HepG2 (cell line): ENCODE data around the gene PLK3. TPM values are rescaled to one million over a fixed set of nuclear protein-coding genes. Genes with fewer than 3 reads are reported as not detected.

ENCODE experiments used
- AKAP8 ChIP-seq: sonication (generic); formaldehyde crosslinking; IDR thresholded peaks from 2 replicates; pipeline ENCODE4 v1.5.1; 2020; ENCODE audit warnings: mild to moderate bottlenecking, missing genetic modification reagents
- ARNT2 ChIP-seq: sonication (generic); formaldehyde crosslinking; IDR thresholded peaks from 2 replicates; pipeline ENCODE4 v1.8.0; 2022; ENCODE audit warnings: mild to moderate bottlenecking, low read depth, missing genetic modification reagents, moderate library complexity
- ASH2L ChIP-seq: fragments of 300-600, 200-600 bp; sonication (generic); IDR thresholded peaks from 2 replicates; pipeline ENCODE4 v1.7.0; 2017; ENCODE audit warnings: low read depth, mild to moderate bottlenecking, moderate library complexity, mixed read lengths, low read length; ENCODE audit not compliant: insufficient read length
- CENPT ChIP-seq: sonication (generic); formaldehyde crosslinking; IDR thresholded peaks from 2 replicates; pipeline ENCODE4 v1.8.0; 2022; ENCODE audit warnings: low read depth, mild to moderate bottlenecking, moderate library complexity, missing genetic modification reagents
- FOXM1 ChIP-seq: sonication (generic); formaldehyde crosslinking; IDR thresholded peaks from 2 replicates; pipeline ENCODE4 v1.5.0; 2020; ENCODE audit warnings: missing genetic modification reagents
- JARID2 ChIP-seq: sonication (generic); formaldehyde crosslinking; IDR thresholded peaks from 2 replicates; pipeline ENCODE4 v1.8.1; 2023; ENCODE audit warnings: missing genetic modification reagents, inconsistent platforms; ENCODE audit not compliant: insufficient replicate concordance
- JUNB ChIP-seq: sonication (generic); formaldehyde crosslinking; IDR thresholded peaks from 2 replicates; pipeline ENCODE4 v1.8.0; 2022; ENCODE audit warnings: missing genetic modification reagents, mild to moderate bottlenecking, borderline replicate concordance
- NBN ChIP-seq: fragments of 450-650 bp; conservative IDR thresholded peaks from 2 replicates; pipeline ENCODE4 v1.6.1; 2017
- NFKBIZ ChIP-seq: IDR thresholded peaks from 2 replicates; pipeline ENCODE4 v1.6.1; 2018; ENCODE audit warnings: missing genetic modification reagents, missing compliant biosample characterization
- TP53 ChIP-seq: sonication (generic); formaldehyde crosslinking; conservative IDR thresholded peaks from 2 replicates; pipeline ENCODE4 v1.4.0; 2020; ENCODE audit warnings: missing genetic modification reagents
- U2AF2 ChIP-seq: fragments of 200-400 bp; formaldehyde crosslinking; IDR thresholded peaks from 2 replicates; pipeline ENCODE4 v1.6.1; 2017; ENCODE audit warnings: low read depth, mild to moderate bottlenecking, low read length
- ZNF234 ChIP-seq: sonication (generic); formaldehyde crosslinking; conservative IDR thresholded peaks from 2 replicates; pipeline ENCODE4 v1.5.1; 2020; ENCODE audit warnings: mild to moderate bottlenecking, missing genetic modification reagents
- ZNF563 ChIP-seq: sonication (generic); formaldehyde crosslinking; IDR thresholded peaks from 2 replicates; pipeline ENCODE4 v1.8.0; 2022; ENCODE audit warnings: mild to moderate bottlenecking, moderate library complexity, missing genetic modification reagents
- polyA plus RNA-seq, 8 experiments: library from polyadenylated mRNA; depleted of rRNA in 3 of 8; stranded (reverse) in 7 of 8; unstranded in 1 of 8; fragments of >200 nt; fragmentation: Illumina TruSeq in 4 of 8; extraction: Trizol in 4 of 8; gene quantifications; 2 replicates each; pipeline versions ENCODE4 v1.2.1 to v1.2.3, GENCODE V29; 2011 to 2016; ENCODE audit warnings: low read depth in 4 of 8, missing spikeins in 1 of 8, mixed read lengths in 1 of 8; ENCODE audit not compliant: insufficient read depth in 1 of 8
- total RNA-seq, 5 experiments: library from RNA; depleted of rRNA; stranded (reverse); fragments of >200 nt; fragmentation: Illumina TruSeq; extraction: Trizol; gene quantifications; 2 replicates each; pipeline ENCODE4 v1.2.3, GENCODE V29; 2016; ENCODE audit warnings: low read depth in 1 of 5
- TF ChIP-seq, protein P1 (sequence below): sonication (generic); formaldehyde crosslinking; IDR thresholded peaks from one replicate; pipeline ENCODE4 v1.5.1; 2020; ENCODE audit warnings: mild to moderate bottlenecking, missing genetic modification reagents; ENCODE audit errors: not compliant biosample characterization
- TF ChIP-seq, protein P2 (sequence below): IDR thresholded peaks from 2 replicates; pipeline ENCODE4 v1.6.1; 2012; ENCODE audit warnings: low read depth, low read length, improper control_type of control experiment
- TF ChIP-seq, protein P3 (sequence below): sonication (generic); formaldehyde crosslinking; IDR thresholded peaks from 2 replicates; pipeline ENCODE4 v1.5.0; 2020; ENCODE audit warnings: mild to moderate bottlenecking, missing genetic modification reagents

The PLK3 gene
- total and polyA plus RNA-seq, 2 of the 13 experiments (the other 11 are each of a cell fraction or from before 2014, with no cell fraction given) = 9.8 to 16.9 TPM

DNA sequence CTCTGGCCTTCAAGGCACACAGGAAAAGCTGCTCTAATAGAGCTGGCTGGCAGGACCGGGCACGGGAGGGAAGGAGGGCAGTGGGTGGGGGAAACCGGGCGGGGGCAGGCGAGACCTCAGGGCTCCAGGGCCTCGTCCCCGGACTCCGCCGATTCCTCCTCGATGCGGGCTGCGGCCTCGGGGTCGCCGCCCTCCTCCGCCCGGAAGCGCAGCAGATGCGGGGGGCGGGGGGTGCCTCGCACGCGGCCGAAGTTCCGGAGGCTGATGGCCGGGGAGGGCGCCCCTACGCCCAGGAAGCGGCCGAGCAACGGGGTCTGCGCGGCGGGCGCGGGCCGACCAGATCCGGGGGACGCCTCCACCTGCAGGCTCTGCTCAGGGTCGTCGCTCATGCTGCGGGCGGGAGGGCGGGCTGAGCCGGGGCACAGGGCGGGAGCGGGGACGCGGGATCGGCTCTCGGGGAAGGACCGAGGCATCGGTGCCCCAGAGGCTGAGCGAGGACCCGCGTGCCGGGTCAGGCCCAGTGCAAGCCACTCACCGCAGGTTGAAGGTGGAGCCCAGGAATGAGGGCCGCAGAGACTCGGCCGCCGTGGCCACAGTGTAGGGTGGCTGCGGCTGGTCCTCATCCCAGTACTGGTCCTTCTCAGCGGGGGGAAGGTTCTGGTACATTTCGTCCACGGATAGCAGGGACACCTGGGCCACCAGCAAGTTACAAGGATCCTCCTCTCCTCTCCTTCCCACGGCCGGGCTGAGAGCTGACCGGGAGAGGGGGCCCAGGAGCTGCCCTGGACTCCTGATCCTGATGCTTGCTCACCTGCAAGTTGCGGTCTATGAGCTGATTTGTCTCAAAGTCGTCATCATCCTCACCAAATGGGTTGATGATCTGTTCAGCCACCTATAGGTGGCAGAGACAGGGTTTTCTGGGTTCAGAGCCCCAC lies 15.8 kb upstream of the PLK3 start (continued):
- TF ChIP-seq JARID2 (CRISPR knock-in tag) (peak; percentile 92), NFKBIZ (CRISPR knock-in tag) (no peak), ASH2L (no peak), AKAP8 (CRISPR knock-in tag) (no peak), JUNB (CRISPR knock-in tag) (no peak), NBN (no peak), FOXM1 (CRISPR knock-in tag) (no peak), TP53 (CRISPR knock-in tag) (no peak), CENPT (CRISPR knock-in tag) (0 out of 2 replicates have a peak, but pooled peaks have one; percentile 60), ARNT2 (CRISPR knock-in tag) (peak; percentile 88), U2AF2 (no peak), ZNF563 (CRISPR knock-in tag) (peak; percentile 80), ZNF234 (0 out of 2 replicates have a peak, but pooled peaks have one; percentile 33)
- TF ChIP-seq, protein P1, sequence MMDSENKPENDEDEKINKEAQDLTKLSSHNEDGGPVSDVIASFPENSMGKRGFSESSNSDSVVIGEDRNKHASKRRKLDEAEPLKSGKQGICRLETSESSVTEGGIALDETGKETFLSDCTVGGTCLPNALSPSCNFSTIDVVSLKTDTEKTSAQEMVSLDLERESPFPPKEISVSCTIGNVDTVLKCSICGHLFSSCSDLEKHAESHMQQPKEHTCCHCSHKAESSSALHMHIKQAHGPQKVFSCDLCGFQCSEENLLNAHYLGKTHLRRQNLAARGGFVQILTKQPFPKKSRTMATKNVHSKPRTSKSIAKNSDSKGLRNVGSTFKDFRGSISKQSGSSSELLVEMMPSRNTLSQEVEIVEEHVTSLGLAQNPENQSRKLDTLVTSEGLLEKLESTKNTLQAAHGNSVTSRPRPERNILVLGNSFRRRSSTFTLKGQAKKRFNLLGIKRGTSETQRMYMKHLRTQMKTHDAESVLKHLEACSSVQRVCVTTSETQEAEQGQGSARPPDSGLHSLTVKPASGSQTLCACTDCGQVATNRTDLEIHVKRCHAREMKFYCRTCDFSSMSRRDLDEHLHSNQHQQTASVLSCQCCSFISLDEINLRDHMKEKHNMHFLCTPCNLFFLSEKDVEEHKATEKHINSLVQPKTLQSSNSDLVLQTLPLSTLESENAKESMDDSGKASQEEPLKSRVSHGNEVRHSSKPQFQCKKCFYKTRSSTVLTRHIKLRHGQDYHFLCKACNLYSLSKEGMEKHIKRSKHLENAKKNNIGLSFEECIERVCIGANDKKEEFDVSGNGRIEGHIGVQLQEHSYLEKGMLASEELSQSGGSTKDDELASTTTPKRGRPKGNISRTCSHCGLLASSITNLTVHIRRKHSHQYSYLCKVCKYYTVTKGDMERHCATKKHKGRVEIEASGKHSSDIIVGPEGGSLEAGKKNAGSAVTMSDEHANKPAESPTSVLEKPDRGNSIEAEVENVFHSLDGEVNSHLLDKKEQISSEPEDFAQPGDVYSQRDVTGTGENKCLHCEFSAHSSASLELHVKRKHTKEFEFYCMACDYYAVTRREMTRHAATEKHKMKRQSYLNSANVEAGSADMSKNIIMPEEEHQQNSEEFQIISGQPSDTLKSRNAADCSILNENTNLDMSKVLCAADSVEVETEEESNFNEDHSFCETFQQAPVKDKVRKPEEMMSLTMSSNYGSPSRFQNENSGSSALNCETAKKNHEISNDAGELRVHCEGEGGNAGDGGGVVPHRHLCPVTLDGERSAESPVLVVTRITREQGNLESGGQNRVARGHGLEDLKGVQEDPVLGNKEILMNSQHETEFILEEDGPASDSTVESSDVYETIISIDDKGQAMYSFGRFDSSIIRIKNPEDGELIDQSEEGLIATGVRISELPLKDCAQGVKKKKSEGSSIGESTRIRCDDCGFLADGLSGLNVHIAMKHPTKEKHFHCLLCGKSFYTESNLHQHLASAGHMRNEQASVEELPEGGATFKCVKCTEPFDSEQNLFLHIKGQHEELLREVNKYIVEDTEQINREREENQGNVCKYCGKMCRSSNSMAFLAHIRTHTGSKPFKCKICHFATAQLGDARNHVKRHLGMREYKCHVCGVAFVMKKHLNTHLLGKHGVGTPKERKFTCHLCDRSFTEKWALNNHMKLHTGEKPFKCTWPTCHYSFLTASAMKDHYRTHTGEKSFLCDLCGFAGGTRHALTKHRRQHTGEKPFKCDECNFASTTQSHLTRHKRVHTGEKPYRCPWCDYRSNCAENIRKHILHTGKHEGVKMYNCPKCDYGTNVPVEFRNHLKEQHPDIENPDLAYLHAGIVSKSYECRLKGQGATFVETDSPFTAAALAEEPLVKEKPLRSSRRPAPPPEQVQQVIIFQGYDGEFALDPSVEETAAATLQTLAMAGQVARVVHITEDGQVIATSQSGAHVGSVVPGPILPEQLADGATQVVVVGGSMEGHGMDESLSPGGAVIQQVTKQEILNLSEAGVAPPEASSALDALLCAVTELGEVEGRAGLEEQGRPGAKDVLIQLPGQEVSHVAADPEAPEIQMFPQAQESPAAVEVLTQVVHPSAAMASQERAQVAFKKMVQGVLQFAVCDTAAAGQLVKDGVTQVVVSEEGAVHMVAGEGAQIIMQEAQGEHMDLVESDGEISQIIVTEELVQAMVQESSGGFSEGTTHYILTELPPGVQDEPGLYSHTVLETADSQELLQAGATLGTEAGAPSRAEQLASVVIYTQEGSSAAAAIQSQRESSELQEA = no peak
- TF ChIP-seq, protein P2, sequence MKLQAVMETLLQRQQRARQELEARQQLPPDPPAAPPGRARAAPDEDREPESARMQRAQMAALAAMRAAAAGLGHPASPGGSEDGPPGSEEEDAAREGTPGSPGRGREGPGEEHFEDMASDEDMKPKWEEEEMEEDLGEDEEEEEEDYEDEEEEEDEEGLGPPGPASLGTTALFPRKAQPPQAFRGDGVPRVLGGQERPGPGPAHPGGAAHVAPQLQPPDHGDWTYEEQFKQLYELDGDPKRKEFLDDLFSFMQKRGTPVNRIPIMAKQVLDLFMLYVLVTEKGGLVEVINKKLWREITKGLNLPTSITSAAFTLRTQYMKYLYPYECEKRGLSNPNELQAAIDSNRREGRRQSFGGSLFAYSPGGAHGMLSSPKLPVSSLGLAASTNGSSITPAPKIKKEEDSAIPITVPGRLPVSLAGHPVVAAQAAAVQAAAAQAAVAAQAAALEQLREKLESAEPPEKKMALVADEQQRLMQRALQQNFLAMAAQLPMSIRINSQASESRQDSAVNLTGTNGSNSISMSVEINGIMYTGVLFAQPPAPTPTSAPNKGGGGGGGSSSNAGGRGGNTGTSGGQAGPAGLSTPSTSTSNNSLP = no peak
- TF ChIP-seq, protein P3, sequence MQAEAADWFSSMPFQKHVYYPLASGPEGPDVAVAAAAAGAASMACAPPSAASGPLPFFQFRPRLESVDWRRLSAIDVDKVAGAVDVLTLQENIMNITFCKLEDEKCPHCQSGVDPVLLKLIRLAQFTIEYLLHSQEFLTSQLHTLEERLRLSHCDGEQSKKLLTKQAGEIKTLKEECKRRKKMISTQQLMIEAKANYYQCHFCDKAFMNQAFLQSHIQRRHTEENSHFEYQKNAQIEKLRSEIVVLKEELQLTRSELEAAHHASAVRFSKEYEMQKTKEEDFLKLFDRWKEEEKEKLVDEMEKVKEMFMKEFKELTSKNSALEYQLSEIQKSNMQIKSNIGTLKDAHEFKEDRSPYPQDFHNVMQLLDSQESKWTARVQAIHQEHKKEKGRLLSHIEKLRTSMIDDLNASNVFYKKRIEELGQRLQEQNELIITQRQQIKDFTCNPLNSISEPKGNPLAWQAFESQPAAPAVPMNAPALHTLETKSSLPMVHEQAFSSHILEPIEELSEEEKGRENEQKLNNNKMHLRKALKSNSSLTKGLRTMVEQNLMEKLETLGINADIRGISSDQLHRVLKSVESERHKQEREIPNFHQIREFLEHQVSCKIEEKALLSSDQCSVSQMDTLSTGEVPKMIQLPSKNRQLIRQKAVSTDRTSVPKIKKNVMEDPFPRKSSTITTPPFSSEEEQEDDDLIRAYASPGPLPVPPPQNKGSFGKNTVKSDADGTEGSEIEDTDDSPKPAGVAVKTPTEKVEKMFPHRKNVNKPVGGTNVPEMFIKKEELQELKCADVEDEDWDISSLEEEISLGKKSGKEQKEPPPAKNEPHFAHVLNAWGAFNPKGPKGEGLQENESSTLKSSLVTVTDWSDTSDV (CRISPR knock-in tag) = peak; percentile 33; the same call in 1 of the 2 replicates
